Fibroblast of villous mesenchyme (primary cell): Measurements from ENCODE around the gene CDCA4. TPM values are rescaled to one million over a fixed set of nuclear protein-coding genes. Genes with fewer than 3 reads are reported as not detected.

Source experiments
- DNase-seq: peaks from one replicate; pipeline ENCODE4 v3.0.0-alpha.2; 2010; ENCODE audit warnings: low read depth
- H3K4me3 ChIP-seq: 2 replicates; pipeline ENCODE4 v1.5.1; 2011; ENCODE audit warnings: low read depth, mild to moderate bottlenecking, low read length
- CTCF ChIP-seq: IDR thresholded peaks from 2 replicates; pipeline ENCODE4 v1.5.1; 2012; ENCODE audit warnings: low read depth, mild to moderate bottlenecking, low read length; ENCODE audit not compliant: insufficient read depth
- total RNA-seq: library from RNA; depleted of rRNA; stranded (reverse); fragments of >200 nt; gene quantifications from 2 replicates; pipeline ENCODE4 v1.2.3, GENCODE V29; 2012

CDCA4 gene
- total RNA-seq, 1 donor, result 22.5 TPM

GRCh38 chr14:105018414-105018813 is 2.5 kb downstream of the CDCA4 start:
- DNase-seq, result no peak
- H3K4me3 ChIP-seq, result no peak overlapping the region
- TF ChIP-seq CTCF, result no peak

DNA sequence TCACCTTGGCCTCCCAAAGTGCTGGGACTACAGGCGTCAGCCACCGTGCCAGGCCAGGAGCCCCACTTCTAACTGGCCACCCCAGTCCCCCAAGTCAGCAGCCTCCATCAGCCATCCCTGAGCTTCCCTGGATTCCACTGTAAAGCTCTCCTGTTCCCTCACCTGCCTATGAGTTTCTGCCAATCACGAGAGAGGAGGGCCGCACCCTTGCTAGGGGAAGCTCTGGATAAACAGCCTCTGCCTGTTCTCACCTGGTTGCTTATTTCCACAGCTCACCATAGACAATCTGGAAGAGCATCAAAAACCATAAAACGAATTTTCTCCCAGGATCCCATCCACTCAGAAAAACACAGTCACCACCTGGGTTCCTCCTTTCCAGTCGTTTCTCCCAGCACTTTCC is 5.0 kb downstream of the CDCA4 start:
- no peak overlapping the region for H3K4me3 ChIP-seq
- no peak for DNase-seq
- no peak for TF ChIP-seq CTCF

DNA sequence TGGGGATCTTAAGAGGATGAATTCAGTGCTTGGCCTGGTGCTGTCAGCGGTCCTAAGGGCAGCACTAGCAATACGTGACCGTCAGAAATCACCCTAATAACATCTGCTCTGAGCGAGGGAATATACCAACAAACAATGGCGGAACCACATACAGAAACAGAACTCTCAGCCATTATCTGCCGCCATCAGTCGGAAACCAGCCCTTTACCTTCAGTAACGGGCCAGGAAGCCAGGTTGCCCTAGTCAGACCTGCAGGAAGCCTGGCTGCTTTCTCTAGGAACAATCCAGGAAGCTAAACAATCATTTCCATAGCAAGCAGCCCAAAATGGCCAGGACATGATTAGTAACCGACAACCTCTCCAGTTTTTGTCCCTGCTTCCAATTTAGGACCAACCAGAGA is 5.6 kb downstream of the CDCA4 start:
- no peak overlapping the region for H3K4me3 ChIP-seq
- no peak for TF ChIP-seq CTCF
- no peak for DNase-seq

DNA sequence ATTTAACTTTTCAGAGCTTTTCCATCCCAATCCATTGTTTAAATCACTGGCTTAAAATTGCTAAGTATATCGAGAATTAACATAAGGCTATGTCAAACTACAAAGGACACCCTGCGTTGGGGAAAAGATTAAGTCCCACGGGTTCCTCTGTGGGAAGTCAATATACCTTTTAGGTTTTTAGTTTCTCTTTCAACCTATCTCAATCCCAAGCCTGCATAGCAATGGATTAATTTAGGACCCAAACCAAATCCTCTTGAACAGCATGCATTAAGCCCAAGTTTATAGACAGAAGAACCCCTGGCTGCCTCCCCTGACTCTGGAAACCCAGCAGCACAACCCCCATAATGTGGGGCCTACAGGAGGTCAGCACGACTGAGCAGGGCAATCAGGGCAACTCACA is 6.3 kb downstream of the CDCA4 start:
- peak overlapping the region; percentile 25 for H3K4me3 ChIP-seq
- DNase-seq, result no peak

GRCh38 chr14:105014032-105014431 is 6.9 kb downstream of the CDCA4 start:
- TF ChIP-seq CTCF, result no peak
- no peak overlapping the region for H3K4me3 ChIP-seq
- DNase-seq, result no peak

More for the DNA sequence above, 6.3 kb downstream of the CDCA4 start:
- TF ChIP-seq CTCF, result no peak

- no peak overlapping the region for H3K4me3 ChIP-seq
- no peak for DNase-seq
- no peak for TF ChIP-seq CTCF
Observed at GRCh38 chr14:105013150-105013785, 7.6 kb downstream of the CDCA4 start.
